SK-N-SH (cell line): Measurements from ENCODE around the gene SMURF1.

Experiments
- EP300 ChIP-seq, 2 experiments: IDR thresholded peaks; 2 replicates each; pipeline versions ENCODE4 v1.4.0 to v1.6.1; 2012; ENCODE audit warnings: borderline replicate concordance in 1 of 2, low read depth in 1 of 2, low read length in 1 of 2
- EZH2phosphoT487 ChIP-seq: fragments of 200-600 bp; sonication (generic); IDR thresholded peaks from 2 replicates; pipeline ENCODE4 v1.6.1; 2017; ENCODE audit warnings: low read depth, mixed run types, mild to moderate bottlenecking, antibody characterized with exemption, moderate library complexity, borderline replicate concordance
- FOXM1 ChIP-seq: IDR thresholded peaks from 2 replicates; pipeline ENCODE4 v1.4.0; 2012; ENCODE audit warnings: low read depth, mild to moderate bottlenecking
- JUND ChIP-seq: IDR thresholded peaks from 2 replicates; pipeline ENCODE4 v1.4.0; 2012
- PBX3 ChIP-seq: IDR thresholded peaks from 2 replicates; pipeline ENCODE4; 2012
- POLR2AphosphoS5 ChIP-seq: IDR thresholded peaks from 2 replicates; pipeline ENCODE4 v1.6.1; 2012; ENCODE audit warnings: low read depth, low read length
- RAD21 ChIP-seq: IDR thresholded peaks from 2 replicates; pipeline ENCODE4 v1.6.1; 2012; ENCODE audit warnings: mild to moderate bottlenecking, low read length
- REST ChIP-seq: IDR thresholded peaks from 2 replicates; pipeline ENCODE4 v1.6.1; 2012; ENCODE audit warnings: mild to moderate bottlenecking, low read depth, low read length, moderate library complexity
- TEAD4 ChIP-seq: IDR thresholded peaks from 2 replicates; pipeline ENCODE4 v1.4.0; 2012; ENCODE audit warnings: mild to moderate bottlenecking, borderline replicate concordance; ENCODE audit not compliant: insufficient read depth
- YY1 ChIP-seq: IDR thresholded peaks from 2 replicates; pipeline ENCODE4 v1.4.0; 2012; ENCODE audit warnings: low read depth, mild to moderate bottlenecking
- TF ChIP-seq, protein P1 (sequence below): fragments of 200-600 bp; sonication (generic); IDR thresholded peaks from 2 replicates; pipeline ENCODE4 v1.6.1; 2017; ENCODE audit warnings: antibody characterized with exemption, mild to moderate bottlenecking, moderate library complexity

DNA sequence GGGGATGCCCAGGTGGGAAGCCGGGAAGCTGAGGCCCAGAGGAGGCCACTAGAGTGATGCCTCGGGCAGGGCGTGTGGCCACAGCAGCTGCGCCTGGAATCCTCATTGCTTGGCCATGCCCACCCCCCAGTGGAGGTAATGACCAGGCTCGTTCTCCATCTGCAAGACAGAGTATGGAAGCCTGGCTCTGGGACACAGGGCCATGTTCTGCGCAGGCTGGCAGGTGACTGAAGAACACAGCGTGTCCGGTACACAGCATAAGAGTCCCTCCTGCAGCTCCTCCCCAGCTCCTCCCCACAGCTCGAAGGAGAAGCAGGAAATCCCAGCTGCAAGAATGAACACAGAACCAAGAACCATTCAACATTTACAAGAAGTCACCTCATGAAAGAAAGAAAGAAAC is 64.8 kb downstream of the SMURF1 start:
- no peak for TF ChIP-seq EP300 (IDR thresholded peaks at IDR 0.05; ENCODE audit: borderline replicate concordance in 1 of 2, low read depth in 1 of 2, low read length in 1 of 2)
- TF ChIP-seq, protein P1, sequence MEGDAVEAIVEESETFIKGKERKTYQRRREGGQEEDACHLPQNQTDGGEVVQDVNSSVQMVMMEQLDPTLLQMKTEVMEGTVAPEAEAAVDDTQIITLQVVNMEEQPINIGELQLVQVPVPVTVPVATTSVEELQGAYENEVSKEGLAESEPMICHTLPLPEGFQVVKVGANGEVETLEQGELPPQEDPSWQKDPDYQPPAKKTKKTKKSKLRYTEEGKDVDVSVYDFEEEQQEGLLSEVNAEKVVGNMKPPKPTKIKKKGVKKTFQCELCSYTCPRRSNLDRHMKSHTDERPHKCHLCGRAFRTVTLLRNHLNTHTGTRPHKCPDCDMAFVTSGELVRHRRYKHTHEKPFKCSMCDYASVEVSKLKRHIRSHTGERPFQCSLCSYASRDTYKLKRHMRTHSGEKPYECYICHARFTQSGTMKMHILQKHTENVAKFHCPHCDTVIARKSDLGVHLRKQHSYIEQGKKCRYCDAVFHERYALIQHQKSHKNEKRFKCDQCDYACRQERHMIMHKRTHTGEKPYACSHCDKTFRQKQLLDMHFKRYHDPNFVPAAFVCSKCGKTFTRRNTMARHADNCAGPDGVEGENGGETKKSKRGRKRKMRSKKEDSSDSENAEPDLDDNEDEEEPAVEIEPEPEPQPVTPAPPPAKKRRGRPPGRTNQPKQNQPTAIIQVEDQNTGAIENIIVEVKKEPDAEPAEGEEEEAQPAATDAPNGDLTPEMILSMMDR, result no peak
- no peak for TF ChIP-seq RAD21
- no peak for TF ChIP-seq REST
- TF ChIP-seq PBX3, result no peak
- no peak for TF ChIP-seq FOXM1
- no peak for TF ChIP-seq POLR2AphosphoS5
- TF ChIP-seq YY1, result no peak
- no peak for TF ChIP-seq TEAD4
- no peak for TF ChIP-seq EZH2phosphoT487
- no peak for TF ChIP-seq JUND
